Measurements from ENCODE around the gene TAF8.

TAF8 gene

DNA sequence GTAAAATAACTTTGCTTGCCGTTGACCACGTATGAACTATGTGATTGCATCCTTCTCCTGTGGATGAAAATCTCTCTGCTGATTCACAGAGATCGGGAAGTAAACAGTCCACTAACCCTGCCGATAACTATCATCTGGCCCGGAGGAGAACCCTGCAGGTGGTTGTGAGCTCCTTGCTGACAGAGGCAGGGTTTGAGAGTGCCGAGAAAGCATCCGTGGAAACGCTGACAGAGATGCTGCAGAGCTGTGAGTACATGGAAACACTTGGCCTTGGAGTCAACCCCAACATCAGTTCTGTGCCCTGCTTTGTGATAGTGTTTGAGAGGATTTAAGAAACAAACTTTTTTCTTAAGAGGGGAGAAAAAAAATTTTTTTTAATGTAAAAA lies 937 bp downstream of the TAF8 start:
- DNase-seq (ENCODE audit: low spot score): no peak

DNA sequence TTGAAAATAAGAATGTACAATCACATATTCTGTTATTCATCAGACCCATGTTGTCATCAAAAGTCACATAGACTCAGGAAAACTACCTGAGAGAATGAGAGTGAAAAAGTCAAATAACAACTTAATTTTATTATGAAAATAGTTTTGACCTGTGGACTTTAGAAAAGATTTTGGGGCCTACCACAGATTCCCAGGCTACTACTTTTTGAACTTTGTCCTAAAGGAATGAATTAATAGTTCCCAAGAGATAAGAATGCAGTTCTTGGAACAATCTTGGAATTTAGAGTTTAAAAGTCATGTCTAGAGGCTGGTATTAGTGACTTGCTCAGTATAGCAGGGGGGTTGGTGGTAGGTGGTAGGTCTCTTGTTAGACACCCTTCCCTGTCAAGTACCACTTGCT lies 3.3 kb downstream of the TAF8 start:
- DNase-seq (ENCODE audit: low spot score): no peak

DNA sequence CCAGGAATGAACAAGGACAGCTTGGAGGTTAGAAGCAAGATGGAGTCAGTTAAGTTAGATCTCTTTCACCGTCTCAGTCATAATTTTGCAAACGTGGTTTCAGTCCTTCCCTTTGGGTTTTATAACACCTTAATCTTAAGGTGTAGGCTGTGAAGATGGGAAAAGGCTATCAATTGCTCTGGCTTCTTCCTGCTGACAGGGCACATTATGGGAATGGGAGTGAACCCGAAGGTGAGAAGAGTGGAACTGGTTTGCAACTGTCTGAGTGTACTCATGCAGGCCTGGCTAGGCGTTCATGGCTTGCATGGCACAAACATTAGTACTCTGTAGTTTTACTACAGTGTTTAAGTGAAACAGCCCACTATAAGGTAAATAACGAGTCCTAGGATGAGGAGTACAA lies 9.4 kb downstream of the TAF8 start:
- DNase-seq (ENCODE audit: low spot score): no peak

DNA sequence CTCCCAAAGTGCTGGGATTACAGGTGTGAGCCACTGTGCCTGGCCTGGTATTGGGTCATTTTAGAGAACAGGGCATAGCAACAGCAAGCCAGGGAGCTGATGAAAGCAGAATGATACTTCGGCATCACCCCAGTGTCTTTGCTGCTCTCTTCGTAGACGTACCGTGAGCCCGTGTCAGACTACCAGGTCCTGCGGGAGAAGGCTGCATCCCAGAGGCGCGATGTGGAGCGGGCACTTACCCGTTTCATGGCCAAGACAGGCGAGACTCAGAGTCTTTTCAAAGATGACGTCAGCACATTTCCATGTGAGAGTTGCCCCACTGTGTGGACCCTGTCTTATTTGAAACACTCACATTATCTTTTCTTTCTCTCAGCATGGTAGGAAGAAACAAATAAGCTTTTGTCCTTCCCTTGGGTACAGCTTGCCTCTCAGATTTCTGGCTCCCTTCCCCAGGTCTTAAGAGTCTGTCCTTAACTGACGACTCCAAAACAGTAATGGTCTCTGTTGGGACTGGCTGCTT lies 15.9 kb downstream of the TAF8 start:
- no peak for DNase-seq (ENCODE audit: low spot score)

DNA sequence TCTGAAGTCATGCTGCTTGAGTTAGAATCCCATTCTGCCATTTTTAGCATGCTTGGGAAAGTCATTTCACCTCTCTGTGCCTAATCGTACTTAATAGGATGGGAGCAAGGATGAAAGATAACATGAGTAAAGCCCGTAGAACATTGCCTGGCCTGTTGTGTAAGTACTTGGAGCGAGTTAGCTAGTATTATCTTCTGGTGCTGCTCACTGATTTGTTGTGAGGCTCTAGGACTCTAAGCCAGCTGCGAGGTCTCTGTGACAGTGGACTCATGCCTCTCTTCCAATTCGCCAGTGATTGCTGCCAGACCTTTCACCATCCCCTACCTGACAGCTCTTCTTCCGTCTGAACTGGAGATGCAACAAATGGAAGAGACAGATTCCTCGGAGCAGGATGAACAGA lies 17.8 kb downstream of the TAF8 start:
- no peak for DNase-seq (ENCODE audit: low spot score)

DNA sequence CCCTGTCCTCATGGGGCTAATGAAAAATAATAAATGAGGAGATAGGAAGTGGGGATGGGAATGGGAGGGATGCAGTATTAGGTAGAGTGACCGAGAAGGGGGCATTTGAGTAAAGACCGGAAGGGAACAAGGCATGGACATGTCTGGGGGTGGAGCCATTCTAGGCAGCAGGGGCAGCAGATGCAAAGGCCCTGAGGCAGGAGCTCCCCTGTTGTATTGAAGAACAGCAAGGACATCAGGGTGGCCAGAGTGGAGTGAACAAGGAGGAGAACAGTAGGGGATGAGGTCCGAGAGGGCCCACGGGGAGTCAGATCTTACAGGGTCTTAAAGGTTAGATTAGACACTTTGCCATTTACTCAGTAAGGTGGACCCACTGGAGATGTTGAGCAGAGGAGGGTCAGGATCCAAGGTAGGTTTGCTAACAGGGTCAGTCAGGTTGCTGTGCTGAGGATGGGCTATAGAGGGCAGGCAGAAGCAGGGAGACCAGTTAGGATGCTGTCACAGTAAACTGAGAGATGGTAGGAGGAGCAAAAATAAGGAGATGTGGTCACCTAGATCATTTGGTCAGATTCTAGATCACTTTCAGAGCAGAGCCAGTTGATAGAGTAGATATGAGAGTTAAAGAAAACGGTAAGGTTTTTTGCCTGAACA lies 18.7 kb downstream of the TAF8 start:
- DNase-seq (ENCODE audit: low spot score): no peak

DNA sequence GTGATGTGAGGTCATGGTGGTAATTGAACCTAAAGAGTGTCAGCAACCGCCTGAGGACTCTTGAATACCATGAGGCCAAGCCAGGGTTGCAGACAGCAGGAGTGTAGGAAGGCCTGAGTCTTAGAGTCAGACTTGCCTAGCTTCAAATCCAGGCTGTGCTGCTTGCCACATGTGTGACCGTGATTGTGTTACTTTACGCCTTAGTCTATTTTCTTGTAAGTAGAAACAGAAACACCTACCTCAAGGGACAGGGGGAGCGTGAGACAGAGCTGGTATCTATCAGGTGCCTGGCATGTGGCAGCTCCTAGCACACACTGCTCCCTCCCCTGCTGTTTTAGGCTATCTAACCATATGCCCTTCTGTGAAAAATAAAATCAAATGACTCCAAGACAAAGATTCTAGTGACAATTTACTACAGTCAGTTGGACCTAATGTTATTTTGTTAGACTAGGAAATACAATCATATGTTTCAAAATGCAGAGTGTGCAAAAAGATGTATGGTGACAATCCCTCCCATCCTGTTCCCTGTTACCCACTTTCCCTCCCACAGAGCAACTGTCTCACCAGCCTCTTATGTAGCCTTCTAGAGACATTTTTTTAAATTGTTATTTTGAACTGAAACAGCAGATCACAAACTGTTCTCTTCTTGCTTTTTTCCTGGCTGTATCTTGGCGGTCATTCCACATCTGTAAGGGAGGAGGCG lies 21.7 kb downstream of the TAF8 start:
- DNase-seq (ENCODE audit: low spot score): no peak

DNA sequence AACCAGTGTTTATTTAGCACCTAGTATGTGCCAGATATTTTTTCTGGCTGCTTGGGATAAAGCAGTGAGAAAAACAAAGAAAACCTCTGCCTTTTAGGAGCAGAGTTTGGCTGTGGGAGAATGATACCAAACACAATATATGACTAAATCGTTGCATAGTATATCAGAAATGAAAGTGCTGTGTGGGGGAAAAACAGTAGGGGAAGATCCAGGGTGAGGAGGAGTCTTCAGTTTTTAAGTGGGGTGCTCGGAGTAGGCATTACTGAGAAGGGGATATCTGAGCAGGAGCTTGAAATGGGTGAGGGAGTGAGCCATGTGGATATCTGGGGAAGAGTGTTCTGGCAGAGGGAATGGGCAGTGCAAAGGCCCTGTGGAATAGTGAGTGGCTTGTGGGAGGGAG lies 23.0 kb downstream of the TAF8 start:
- no peak for DNase-seq (ENCODE audit: low spot score)

DNA sequence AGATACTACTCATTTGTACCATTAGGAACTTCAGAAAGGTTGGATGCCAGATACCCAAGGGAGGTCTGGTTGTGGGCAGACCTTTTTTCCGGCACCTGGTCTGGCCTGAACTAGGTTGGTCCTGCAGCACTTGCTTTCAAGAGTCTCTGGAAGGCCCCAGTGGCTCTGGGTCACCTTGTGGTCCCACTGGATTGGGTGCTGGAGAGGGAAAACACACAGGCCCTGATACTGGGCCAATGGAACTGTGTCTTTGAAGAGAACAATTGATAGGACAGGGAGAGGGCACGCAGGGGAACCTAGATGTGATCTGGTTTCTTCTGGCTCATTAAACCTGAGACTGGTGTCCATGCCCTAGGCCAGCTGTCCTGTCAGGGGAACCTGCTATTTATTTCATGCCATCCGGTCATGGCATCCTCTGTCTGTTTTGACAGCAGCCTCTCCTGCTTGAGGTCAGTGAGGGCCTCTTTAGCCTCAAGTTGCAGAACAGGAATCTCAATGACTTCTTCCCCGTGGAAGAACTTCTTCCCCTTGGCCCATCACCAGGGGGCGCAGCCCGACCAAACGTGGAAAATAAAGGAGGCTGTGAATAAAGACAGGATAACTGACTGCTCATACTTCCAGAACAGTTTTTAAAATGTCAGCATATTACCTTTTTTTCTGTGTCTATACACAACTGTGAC lies 25.0 kb downstream of the TAF8 start:
- peak; percentile 81 for DNase-seq (ENCODE audit: low spot score)

DNA sequence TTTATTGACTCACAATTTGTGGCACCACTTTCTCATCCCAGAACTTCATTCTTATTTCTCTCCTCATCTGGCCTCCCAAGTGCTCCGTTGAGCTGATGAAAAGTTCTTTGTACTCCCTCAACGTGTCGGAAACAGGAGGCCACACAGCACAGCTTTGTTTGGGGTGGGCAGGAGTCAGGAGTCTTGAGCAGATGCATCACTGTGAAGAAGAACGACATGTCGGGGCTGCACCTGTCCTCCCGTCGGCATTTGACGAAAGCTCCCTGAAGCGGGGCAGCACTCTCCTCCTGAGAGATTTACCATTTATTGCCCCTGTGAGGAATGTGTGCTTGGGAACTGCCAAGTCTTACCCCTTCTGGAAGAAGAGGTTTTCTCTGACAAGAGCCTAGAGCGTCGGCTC lies 28.1 kb downstream of the TAF8 start:
- no peak for DNase-seq (ENCODE audit: low spot score)

DNA sequence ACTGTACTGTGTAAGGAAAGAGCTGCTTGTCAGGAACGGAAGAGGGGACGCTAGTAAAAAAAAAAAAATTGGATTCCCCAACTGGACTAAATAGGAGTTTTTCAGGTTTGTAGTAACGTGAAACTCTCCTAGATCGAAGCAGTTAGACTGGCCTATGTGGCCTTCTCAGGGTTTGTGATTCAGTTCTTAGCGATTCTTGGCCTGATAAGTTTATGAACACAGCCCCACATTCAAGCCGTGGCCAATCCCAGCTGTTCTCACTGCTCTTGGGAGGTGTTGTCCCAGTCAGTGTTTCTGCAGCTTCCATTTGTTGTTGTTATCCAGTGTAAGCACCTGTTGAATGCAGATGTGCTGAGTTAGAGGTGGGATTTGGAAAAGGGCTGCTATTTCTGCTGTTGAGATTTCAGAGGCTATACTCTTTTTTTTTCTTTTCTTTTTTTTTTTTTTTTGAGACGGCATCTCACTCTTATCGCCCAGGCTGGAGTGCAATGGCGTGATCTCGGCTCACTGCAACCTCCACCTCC lies 29.7 kb downstream of the TAF8 start:
- DNase-seq (ENCODE audit: low spot score): no peak

DNA sequence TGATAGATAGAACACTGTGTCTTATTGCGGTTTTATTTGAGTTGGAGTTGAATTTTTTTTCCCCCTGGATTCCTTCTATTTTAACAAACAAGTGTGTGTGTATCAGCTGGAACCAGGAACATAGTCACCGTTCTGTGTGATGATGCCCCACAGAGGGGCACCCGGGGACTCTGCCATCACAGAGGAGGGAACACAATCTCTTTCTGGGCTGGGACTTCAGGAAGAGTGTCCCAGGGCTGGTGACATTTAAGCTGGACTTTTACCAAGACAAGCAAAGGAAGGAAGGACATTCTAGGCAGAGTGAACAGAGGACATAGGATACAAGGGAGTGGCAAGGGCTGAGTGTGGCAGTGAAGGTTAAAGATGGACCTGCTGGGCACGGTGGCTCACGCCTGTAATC lies 33.2 kb downstream of the TAF8 start:
- DNase-seq (ENCODE audit: low spot score): no peak

DNA sequence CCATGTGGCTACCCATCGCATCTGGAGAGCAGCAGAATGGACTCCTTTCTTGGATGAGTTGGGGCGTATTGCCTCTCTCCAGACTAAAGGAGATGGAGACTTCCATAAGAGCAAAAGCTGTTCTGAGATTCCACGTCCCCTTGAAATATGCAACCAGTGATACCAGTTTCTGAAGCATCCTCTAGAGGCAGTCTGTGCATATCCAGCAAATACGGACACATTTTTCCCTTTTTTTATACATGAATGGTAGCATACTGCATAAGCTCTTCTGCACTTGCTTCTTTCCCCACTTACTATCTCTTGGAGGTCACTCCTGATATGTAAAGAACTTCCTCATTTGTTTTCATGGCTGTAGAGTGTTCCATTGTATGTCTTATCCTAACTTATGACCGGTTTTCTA lies 34.6 kb downstream of the TAF8 start:
- no peak for DNase-seq (ENCODE audit: low spot score)

DNA sequence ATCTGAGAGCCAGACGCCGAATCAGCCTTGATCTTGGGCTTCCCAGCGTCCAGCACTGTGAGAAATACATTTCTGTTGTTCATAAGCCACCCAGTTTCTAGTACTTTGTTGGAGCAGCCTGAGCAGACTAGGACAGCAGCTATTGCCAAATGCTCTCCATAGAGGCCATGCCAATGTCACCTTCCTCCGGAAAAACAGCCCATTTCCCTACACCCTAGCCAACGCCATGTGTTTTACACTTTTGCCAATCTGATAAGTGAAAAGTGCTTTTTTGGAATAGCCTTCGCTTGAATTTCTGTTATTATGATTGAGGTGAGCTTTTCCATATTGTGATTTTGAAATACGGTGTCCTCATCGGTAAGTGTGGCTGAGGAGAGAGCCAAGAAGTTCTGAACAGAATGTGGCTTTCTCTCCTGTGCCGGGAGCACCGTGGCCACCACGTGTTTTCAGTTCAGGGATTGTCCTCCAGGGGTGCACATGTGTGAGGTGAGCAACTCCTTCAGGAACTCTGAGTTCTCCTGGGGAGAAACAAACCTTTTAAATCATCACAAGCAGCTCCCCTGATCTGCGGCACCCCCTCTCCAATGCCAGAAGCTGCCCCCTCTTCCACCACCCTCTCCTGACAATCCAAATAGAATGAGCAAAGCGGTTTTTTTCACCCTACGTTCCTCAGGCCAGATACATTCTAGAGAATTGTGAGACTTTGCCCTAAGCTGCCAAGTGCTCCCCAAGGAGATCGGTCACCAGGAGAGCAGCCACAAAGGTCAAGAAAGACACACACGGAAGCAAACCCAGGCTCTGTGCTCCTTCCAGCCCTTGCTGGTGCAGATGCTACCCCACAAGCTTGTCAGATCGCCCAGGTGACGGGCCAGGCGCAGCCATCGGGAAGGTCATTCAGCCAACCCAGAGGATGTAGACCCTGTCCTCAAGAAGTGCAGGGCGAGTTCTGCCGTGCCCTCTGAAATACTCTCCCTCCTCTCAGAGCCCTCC lies 36.0 kb downstream of the TAF8 start:
- DNase-seq (ENCODE audit: low spot score): no peak

DNA sequence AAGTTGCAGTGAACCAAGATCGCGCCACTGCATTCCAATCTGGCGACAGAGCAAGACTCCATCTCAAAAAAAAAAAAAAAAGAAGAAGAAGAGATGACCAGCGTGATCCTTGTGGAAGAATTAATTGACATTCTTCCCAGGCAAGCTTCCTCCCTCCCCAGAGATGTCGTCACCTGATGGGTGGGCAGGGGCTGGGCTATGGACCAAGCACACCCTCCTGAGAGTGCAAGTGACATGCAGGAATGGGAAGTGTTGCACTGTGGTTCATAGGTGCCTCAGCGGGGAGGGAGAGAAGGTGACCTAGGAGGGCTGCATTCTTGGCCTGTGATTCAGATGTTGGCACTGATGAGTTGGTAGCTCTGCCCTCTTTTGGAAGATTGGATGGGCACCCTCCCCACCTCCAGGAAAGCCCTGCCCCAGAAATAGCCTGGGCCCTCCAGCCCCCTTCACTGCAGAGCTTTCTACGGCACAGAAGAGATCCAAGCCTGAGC lies 37.8 kb downstream of the TAF8 start:
- DNase-seq (ENCODE audit: low spot score): no peak

DNA sequence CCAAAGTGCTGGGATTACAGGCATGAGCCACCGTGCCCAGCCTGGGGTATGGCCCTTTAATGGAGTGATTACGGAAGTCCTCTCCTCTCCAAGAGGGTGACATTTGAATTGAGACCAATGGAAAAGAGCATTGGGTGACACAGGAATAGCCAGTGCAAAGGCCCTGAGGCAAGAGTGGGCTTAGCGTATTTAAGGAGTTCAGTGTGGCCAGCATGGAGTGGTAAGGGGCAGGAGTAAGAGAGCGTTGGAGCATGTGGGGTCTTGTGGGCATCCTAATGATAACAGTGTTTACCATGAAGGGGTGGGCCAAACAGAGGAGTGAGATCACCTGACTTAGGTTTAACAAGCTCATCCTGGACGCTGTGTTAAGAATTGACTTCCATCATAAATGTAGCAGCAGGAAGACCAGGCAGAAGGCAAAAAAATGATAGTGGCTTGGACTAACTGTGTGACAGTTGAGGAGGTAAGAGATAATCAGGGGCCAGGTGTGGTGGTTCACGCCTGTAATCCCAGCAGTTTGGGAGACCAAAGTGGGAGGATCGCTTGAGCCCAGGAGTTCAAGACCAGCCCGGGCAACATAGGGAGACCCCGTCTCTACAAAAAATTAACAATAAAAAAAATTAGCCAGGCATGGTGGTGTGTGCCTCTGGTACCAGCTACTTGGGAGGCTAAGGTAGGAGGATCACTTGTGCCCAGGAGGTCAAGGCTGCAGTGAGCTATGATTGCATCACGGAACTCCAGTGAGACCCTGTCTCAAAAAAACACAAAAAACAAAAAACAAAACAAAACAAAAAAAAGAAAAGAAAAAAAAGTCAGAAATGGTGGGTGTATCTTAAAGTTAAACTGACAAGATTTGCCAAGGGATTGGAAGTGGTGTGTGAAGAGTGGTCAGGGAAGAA lies 40.7 kb downstream of the TAF8 start:
- DNase-seq (ENCODE audit: low spot score): no peak

DNA sequence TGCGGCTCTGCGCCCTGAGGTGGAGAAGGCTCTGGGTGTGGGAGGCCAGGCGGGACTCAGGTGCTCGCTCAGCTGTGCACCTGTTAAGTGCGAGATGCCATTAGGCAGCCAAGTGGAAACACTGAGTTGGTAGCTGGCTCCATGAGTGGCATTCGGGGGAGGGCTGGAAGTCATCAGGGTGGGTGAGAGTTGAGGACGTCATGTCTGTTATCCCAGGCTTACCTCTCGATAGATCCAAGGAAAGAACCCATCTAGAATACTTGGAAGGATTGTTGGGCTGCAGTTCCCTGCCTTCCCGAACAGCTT lies 41.3 kb downstream of the TAF8 start:
- DNase-seq (ENCODE audit: low spot score): no peak

DNA sequence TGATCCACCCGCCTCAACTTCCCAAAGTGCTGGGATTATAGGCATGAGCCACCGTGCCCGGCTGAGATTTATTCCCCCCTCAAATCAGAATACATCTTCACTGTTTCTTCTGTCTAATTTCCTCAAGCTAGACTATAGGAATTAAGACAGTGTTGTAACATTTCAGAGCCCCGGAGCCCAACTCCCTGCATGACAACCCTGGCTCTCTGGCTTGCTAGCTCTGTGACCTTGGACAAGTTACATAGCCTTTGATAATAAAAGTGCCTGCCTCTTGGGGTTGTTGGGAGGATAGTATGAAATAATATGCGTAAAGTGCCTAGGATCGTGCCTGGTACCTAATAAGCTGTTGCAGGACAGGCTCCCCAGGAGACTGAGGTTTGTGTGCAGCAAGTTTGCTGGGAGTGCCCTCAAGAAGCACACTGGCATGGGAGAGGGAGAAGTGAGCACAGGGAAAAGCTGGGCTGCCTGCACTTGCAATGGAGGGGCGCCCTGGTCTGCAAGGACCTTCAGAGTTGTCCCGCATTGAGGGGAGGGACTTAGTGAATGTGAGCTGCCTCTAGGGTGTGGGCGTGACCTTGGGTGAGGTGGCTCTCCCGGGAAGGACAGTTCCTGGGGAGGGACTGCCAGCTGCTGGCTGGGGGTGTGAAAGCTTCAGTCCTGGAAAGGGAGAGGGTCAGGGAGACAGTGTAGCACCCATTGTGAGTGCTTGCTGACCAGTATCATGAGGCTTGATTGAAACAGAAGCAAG lies 43.4 kb downstream of the TAF8 start:
- no peak for DNase-seq (ENCODE audit: low spot score)

DNA sequence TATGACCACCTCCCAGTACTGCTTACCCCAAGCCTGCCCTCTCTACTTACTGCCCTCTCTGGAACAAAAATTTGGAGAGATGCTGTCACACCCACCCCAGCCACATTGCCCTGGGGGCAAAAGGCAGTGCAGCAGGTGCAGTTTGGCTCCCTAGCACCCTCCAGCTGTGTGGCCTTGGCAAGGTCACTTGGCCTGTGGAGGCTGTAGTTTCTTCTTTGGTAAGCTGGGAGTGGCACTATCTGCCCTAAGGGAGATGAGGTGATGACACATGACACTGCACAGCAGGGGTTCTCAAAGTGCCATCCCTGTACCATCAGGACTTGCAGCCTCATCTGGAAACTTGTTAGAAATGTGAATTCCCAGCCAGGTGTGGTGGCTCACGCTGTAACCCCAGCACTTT lies 44.8 kb downstream of the TAF8 start:
- no peak for DNase-seq (ENCODE audit: low spot score)
